DND-41 (cell line): ENCODE data around the gene ARSG.

Experiments used
- EZH2 ChIP-seq: IDR thresholded peaks from 3 replicates; pipeline ENCODE4 v1.6.1; 2012; ENCODE audit warnings: borderline replicate concordance, low read depth, mild to moderate bottlenecking, moderate library complexity, low read length, inconsistent platforms; ENCODE audit not compliant: severe bottlenecking
- TF ChIP-seq, protein P1 (sequence below): IDR thresholded peaks from 2 replicates; pipeline ENCODE4 v1.5.1; 2012; ENCODE audit warnings: borderline replicate concordance, low read length, moderate library complexity, mild to moderate bottlenecking; ENCODE audit not compliant: poor library complexity, severe bottlenecking; ENCODE audit errors: extremely low read depth

DNA sequence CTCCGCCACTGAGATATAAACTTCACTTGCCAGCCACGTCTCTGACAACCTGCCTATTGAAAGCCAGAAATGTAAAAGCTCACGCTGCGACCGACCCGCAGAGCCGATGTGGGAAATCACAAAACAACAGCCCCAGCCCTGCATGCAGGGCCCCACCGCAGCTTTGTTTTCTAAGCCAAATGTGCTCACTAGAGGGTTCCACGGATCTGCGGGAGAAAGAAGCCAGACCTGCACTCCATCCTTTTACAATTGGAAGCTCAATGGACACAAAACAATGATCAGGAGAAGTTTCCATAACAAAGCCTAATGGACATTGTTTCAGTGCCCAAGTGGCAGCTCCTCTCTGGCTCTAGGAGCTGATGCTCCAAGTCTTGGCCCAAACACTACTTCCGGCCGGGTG lies 132.9 kb downstream of the ARSG start:
- TF ChIP-seq, protein P1, sequence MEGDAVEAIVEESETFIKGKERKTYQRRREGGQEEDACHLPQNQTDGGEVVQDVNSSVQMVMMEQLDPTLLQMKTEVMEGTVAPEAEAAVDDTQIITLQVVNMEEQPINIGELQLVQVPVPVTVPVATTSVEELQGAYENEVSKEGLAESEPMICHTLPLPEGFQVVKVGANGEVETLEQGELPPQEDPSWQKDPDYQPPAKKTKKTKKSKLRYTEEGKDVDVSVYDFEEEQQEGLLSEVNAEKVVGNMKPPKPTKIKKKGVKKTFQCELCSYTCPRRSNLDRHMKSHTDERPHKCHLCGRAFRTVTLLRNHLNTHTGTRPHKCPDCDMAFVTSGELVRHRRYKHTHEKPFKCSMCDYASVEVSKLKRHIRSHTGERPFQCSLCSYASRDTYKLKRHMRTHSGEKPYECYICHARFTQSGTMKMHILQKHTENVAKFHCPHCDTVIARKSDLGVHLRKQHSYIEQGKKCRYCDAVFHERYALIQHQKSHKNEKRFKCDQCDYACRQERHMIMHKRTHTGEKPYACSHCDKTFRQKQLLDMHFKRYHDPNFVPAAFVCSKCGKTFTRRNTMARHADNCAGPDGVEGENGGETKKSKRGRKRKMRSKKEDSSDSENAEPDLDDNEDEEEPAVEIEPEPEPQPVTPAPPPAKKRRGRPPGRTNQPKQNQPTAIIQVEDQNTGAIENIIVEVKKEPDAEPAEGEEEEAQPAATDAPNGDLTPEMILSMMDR: no peak
- no peak for TF ChIP-seq EZH2
